K562 (cell line): ENCODE data around the gene FGFR4. TPM values are rescaled to one million over a fixed set of nuclear protein-coding genes. Genes with fewer than 3 reads are reported as not detected.

Source experiments
- ATF1 ChIP-seq, 2 experiments: fragments of 450-650 bp in 1 of 2; IDR thresholded peaks; 2 replicates each; pipeline ENCODE4 v1.6.1; 2016; ENCODE audit warnings: missing compliant biosample characterization in 1 of 2, missing genetic modification characterization in 1 of 2
- CBX3 ChIP-seq, 2 experiments: IDR thresholded peaks; 1 replicate in 1 of 2; 2 replicates in 1 of 2; pipeline ENCODE4 v1.6.1; 2012; ENCODE audit warnings: inconsistent platforms in 2 of 2, low read length in 2 of 2, borderline replicate concordance in 1 of 2, control low read depth in 1 of 2
- CEBPG ChIP-seq, 3 experiments: fragments of 200-800 bp in 1 of 3; sonication (Bioruptor generic) in 1 of 3; sonication (generic) in 1 of 3; formaldehyde crosslinking in 1 of 3; IDR thresholded peaks in 2 of 3; conservative IDR thresholded peaks in 1 of 3; 2 replicates each; pipeline versions ENCODE4 v1.6.1 to v1.8.0; 2016 to 2022; ENCODE audit warnings: missing compliant biosample characterization in 2 of 3, missing genetic modification characterization in 2 of 3, mild to moderate bottlenecking in 1 of 3, missing genetic modification reagents in 1 of 3
- FIP1L1 ChIP-seq: fragments of 200-400 bp; formaldehyde crosslinking; IDR thresholded peaks from 2 replicates; pipeline ENCODE4 v1.6.1; 2018; ENCODE audit warnings: mild to moderate bottlenecking, low read depth, low read length; ENCODE audit not compliant: poor library complexity, severe bottlenecking
- FOXP1 ChIP-seq: sonication (generic); formaldehyde crosslinking; IDR thresholded peaks from 2 replicates; pipeline ENCODE4 v1.8.0; 2022; ENCODE audit warnings: mild to moderate bottlenecking, missing genetic modification reagents
- GABPA ChIP-seq: fragments of 200-800 bp; sonication (Bioruptor generic); conservative IDR thresholded peaks from 2 replicates; pipeline ENCODE4 v1.6.1; 2016; ENCODE audit warnings: low read depth, missing genetic modification characterization, missing compliant biosample characterization
- MEIS2 ChIP-seq: fragments of 450-650 bp; IDR thresholded peaks from 2 replicates; pipeline ENCODE4 v1.6.1; 2014; ENCODE audit warnings: mild to moderate bottlenecking; ENCODE audit not compliant: partially characterized antibody
- NR2C1 ChIP-seq, 2 experiments: fragments of 450-650 bp; IDR thresholded peaks; 2 replicates each; pipeline ENCODE4 v1.6.1; 2017; ENCODE audit warnings: mild to moderate bottlenecking in 2 of 2, antibody characterized with exemption in 1 of 2, inconsistent platforms in 1 of 2, missing compliant biosample characterization in 1 of 2, missing genetic modification characterization in 1 of 2
- POLR3A ChIP-seq: IDR thresholded peaks from 2 replicates; pipeline ENCODE4 v1.6.1; 2011; ENCODE audit warnings: borderline replicate concordance, mild to moderate bottlenecking, moderate library complexity; ENCODE audit not compliant: insufficient read length, insufficient read depth; ENCODE audit errors: extremely low read depth
- RBM25 ChIP-seq: fragments of 200-400 bp; formaldehyde crosslinking; IDR thresholded peaks from 2 replicates; pipeline ENCODE4 v1.6.1; 2018; ENCODE audit warnings: low read length, low read depth, moderate library complexity; ENCODE audit not compliant: severe bottlenecking
- TEAD2 ChIP-seq: fragments of 450-650 bp; IDR thresholded peaks from 2 replicates; pipeline ENCODE4 v1.6.1; 2016; ENCODE audit warnings: missing genetic modification characterization, control low read depth, missing compliant biosample characterization
- ZNF232 ChIP-seq: sonication (generic); formaldehyde crosslinking; IDR thresholded peaks from 2 replicates; pipeline ENCODE4 v1.8.0; 2022; ENCODE audit warnings: mild to moderate bottlenecking, missing genetic modification reagents
- ZNF239 ChIP-seq: fragments of 250-450 bp; sonication (Bioruptor Pico); IDR thresholded peaks from 2 replicates; pipeline ENCODE4 v1.4.0; 2020; ENCODE audit warnings: mild to moderate bottlenecking
- ZNF253 ChIP-seq: fragments of 250-450 bp; sonication (Bioruptor Pico); conservative IDR thresholded peaks from 2 replicates; pipeline ENCODE4 v1.6.1; 2021; ENCODE audit warnings: mild to moderate bottlenecking
- ZNF586 ChIP-seq: fragments of 450-650 bp; formaldehyde crosslinking; conservative IDR thresholded peaks from 2 replicates; pipeline ENCODE4 v1.4.0; 2020; ENCODE audit warnings: mild to moderate bottlenecking, moderate library complexity
- ZNF699 ChIP-seq: fragments of 250-450 bp; sonication (Bioruptor Pico); IDR thresholded peaks from 2 replicates; pipeline ENCODE4 v1.8.0; 2021; ENCODE audit warnings: mild to moderate bottlenecking, moderate library complexity; ENCODE audit not compliant: insufficient replicate concordance
- ZNF766 ChIP-seq: fragments of 200-800 bp; sonication (Bioruptor generic); conservative IDR thresholded peaks from 2 replicates; pipeline ENCODE4 v1.6.1; 2016; ENCODE audit warnings: missing genetic modification characterization, missing compliant biosample characterization
- polyA plus RNA-seq, 8 experiments: library from polyadenylated mRNA; depleted of rRNA in 4 of 8; stranded (reverse) in 5 of 8; unstranded in 3 of 8; fragments of >200 nt; fragmentation: Nextera tagmentation in 2 of 8; fragmentation: Illumina TruSeq in 1 of 8; extraction: Ambion mirVana in 2 of 8; extraction: Trizol in 1 of 8; gene quantifications; 2 replicates each; pipeline versions ENCODE4 v1.2.1 to v1.2.3, GENCODE V29; 2011 to 2014; ENCODE audit warnings: inconsistent platforms in 1 of 8, missing spikeins in 1 of 8
- total RNA-seq, 7 experiments: library from RNA; depleted of rRNA in 6 of 7; stranded (reverse); fragments of >200 nt in 6 of 7; fragmentation: Illumina TruSeq in 2 of 7; extraction: Trizol in 2 of 7; gene quantifications; 2 replicates each; pipeline versions ENCODE4 v1.2.1 to v1.2.3, GENCODE V29; 2011 to 2021; ENCODE audit warnings: low replicate concordance in 1 of 7
- TF ChIP-seq, protein P1 (sequence below): fragments of 200-800 bp; sonication (Bioruptor generic); IDR thresholded peaks from 2 replicates; pipeline ENCODE4 v1.6.1; 2016; ENCODE audit warnings: missing genetic modification characterization, missing compliant biosample characterization
- TF ChIP-seq, protein P2 (sequence below): sonication (generic); formaldehyde crosslinking; IDR thresholded peaks from 2 replicates; pipeline ENCODE4 v1.8.1; 2023; ENCODE audit warnings: mild to moderate bottlenecking, missing genetic modification reagents

FGFR4 gene
- total and polyA plus RNA-seq, 9 of the 15 experiments (the other 6 are each of a cell fraction or from before 2014, with no cell fraction given): 0.76 to 35.4 (median 7.5) TPM

DNA sequence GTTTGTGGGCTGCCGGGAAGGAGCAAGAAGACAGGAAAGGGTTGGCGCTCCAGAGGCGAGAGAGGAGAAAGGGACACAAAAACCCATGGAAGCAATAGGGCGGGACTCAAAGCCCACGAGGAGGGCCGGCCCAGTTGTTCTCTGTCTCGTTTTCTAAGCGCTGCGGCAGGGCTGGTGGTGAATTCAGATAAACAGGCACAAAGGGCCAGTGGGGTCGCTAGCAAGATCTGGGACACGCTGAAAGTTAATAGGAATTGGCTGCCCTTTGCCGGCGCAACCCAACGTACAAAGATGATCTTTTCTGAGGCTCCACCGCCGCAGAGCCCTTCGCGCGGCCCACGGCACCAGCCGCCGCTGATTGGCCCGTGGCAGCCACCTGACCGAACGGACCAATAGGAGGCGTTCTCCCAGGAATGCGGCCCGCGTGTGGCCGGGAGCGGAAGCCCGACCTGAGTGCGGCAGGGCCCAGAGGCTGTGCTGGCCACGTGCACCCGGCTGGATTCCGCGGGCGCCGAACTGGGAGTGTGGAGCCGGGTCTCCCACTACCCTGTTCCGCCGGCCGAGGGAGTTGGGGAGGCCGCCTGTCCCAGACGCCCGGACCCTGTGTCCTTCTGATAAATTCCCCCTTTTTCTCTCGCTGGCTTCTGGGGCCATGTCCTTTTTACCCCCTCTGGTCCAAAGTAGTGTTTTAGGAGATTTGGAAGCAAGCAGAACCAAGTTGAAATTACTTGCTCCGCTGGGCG is 30.1 kb downstream of the FGFR4 start (continued):
- TF ChIP-seq, protein P1, sequence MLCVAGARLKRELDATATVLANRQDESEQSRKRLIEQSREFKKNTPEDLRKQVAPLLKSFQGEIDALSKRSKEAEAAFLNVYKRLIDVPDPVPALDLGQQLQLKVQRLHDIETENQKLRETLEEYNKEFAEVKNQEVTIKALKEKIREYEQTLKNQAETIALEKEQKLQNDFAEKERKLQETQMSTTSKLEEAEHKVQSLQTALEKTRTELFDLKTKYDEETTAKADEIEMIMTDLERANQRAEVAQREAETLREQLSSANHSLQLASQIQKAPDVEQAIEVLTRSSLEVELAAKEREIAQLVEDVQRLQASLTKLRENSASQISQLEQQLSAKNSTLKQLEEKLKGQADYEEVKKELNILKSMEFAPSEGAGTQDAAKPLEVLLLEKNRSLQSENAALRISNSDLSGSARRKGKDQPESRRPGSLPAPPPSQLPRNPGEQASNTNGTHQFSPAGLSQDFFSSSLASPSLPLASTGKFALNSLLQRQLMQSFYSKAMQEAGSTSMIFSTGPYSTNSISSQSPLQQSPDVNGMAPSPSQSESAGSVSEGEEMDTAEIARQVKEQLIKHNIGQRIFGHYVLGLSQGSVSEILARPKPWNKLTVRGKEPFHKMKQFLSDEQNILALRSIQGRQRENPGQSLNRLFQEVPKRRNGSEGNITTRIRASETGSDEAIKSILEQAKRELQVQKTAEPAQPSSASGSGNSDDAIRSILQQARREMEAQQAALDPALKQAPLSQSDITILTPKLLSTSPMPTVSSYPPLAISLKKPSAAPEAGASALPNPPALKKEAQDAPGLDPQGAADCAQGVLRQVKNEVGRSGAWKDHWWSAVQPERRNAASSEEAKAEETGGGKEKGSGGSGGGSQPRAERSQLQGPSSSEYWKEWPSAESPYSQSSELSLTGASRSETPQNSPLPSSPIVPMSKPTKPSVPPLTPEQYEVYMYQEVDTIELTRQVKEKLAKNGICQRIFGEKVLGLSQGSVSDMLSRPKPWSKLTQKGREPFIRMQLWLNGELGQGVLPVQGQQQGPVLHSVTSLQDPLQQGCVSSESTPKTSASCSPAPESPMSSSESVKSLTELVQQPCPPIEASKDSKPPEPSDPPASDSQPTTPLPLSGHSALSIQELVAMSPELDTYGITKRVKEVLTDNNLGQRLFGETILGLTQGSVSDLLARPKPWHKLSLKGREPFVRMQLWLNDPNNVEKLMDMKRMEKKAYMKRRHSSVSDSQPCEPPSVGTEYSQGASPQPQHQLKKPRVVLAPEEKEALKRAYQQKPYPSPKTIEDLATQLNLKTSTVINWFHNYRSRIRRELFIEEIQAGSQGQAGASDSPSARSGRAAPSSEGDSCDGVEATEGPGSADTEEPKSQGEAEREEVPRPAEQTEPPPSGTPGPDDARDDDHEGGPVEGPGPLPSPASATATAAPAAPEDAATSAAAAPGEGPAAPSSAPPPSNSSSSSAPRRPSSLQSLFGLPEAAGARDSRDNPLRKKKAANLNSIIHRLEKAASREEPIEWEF: peak; percentile 77; the same call in 1 of the 2 replicates
- TF ChIP-seq CEBPG (CRISPR knock-in tag; IDR thresholded peaks at IDR 0.05) (peak; percentile 66; the same call in 1 of the 2 replicates), CEBPG (tag; conservative IDR thresholded peaks at IDR 0.05 in 1 of 2, IDR thresholded peaks at IDR 0.05 in 1 of 2) (no peak), ZNF232 (CRISPR knock-in tag) (peak; percentile 99), FIP1L1 (peak; percentile 37), ZNF766 (CRISPR knock-in tag) (peak; percentile 42; the same call in 1 of the 2 replicates), ATF1 (CRISPR knock-in tag; IDR thresholded peaks at IDR 0.05) (no peak), ATF1 (tag; IDR thresholded peaks at IDR 0.05) (peak; percentile 69), FOXP1 (CRISPR knock-in tag) (peak; percentile 100), RBM25 (peak; percentile 99), ZNF253 (no peak), TEAD2 (tag) (peak; percentile 90), ZNF699 (CRISPR knock-in tag) (no peak), NR2C1 (IDR thresholded peaks at IDR 0.05) (no peak), NR2C1 (tag; IDR thresholded peaks at IDR 0.05) (peak; percentile 68; the same call in 1 of the 2 replicates), POLR3A (no peak), ZNF239 (CRISPR knock-in tag) (no peak), MEIS2 (no peak), ZNF586 (CRISPR knock-in tag) (0 out of 2 replicates have a peak, but pooled peaks have one; percentile 28), GABPA (tag) (peak; percentile 73), CBX3 (IDR thresholded peaks at IDR 0.05; ENCODE audit: borderline replicate concordance in 1 of 2, low read length in 2 of 2) (peak in 1 of 2 experiments; percentile 88; a peak in 1 of 3 replicates)
- TF ChIP-seq, protein P2, sequence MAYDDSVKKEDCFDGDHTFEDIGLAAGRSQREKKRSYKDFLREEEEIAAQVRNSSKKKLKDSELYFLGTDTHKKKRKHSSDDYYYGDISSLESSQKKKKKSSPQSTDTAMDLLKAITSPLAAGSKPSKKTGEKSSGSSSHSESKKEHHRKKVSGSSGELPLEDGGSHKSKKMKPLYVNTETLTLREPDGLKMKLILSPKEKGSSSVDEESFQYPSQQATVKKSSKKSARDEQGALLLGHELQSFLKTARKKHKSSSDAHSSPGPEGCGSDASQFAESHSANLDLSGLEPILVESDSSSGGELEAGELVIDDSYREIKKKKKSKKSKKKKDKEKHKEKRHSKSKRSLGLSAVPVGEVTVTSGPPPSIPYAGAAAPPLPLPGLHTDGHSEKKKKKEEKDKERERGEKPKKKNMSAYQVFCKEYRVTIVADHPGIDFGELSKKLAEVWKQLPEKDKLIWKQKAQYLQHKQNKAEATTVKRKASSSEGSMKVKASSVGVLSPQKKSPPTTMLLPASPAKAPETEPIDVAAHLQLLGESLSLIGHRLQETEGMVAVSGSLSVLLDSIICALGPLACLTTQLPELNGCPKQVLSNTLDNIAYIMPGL (CRISPR knock-in tag): peak; percentile 93; the same call in 1 of the 2 replicates
